GM21423 (cell line): ENCODE results near the gene SCNN1A.

Experiments
- ATAC-seq: cut with Tn5 transposase; IDR thresholded peaks from one replicate; pipeline ENCODE4 v1.9.1; 2021; ENCODE audit warnings: mild to moderate bottlenecking, moderate library complexity; ENCODE audit not compliant: unreplicated experiment

Gene SCNN1A

GRCh38 chr12:6369916-6370575 lies 5.3 kb downstream of the SCNN1A start:
- ATAC-seq: no peak

- no peak for ATAC-seq
These were observed 6.3 kb downstream of the SCNN1A start for GRCh38 chr12:6368906-6369525.

GRCh38 chr12:6367969-6368892 lies 7.1 kb downstream of the SCNN1A start:
- no peak for ATAC-seq

GRCh38 chr12:6367065-6367968 lies 8.0 kb downstream of the SCNN1A start:
- ATAC-seq: no peak

- no peak for ATAC-seq
These were observed 11.4 kb downstream of the SCNN1A start for GRCh38 chr12:6364044-6364374.

GRCh38 chr12:6363330-6364043 lies 11.9 kb downstream of the SCNN1A start:
- peak; percentile 55 for ATAC-seq

GRCh38 chr12:6363010-6363329 lies 12.4 kb downstream of the SCNN1A start:
- no peak for ATAC-seq

- no peak for ATAC-seq
These were observed 13.0 kb downstream of the SCNN1A start for GRCh38 chr12:6362403-6362802.

GRCh38 chr12:6361834-6362233 lies 13.5 kb downstream of the SCNN1A start:
- ATAC-seq: no peak

- ATAC-seq: no peak
These were observed 14.5 kb downstream of the SCNN1A start for GRCh38 chr12:6360578-6361490.

GRCh38 chr12:6360080-6360571 lies 15.2 kb downstream of the SCNN1A start:
- ATAC-seq: no peak

GRCh38 chr12:6358881-6359280 lies 16.5 kb downstream of the SCNN1A start:
- ATAC-seq: no peak

- no peak for ATAC-seq
These were observed 19.0 kb downstream of the SCNN1A start for GRCh38 chr12:6356374-6356820.

- ATAC-seq: no peak
These were observed 19.6 kb downstream of the SCNN1A start for GRCh38 chr12:6355491-6356373.

GRCh38 chr12:6354495-6355393 lies 20.6 kb downstream of the SCNN1A start:
- ATAC-seq: no peak

GRCh38 chr12:6352193-6353173 lies 22.9 kb downstream of the SCNN1A start:
- ATAC-seq: no peak
